GM19239 (cell line): Measurements from ENCODE around the gene TPRX1.
"Not testable (repeated sequence)": the region's sequence is repeated elsewhere in the genome, so short reads cannot be mapped to it uniquely, and the experiment has no call there.

Source experiments
- DNase-seq: peaks from one replicate; pipeline ENCODE4 v3.0.0; 2011; ENCODE audit warnings: low spot score; ENCODE audit not compliant: insufficient read length
- FAIRE-seq: peaks from 2 replicates; lab custom pipeline; 2011; peaks lifted over from hg19 to GRCh38; lab: Jason Lieb, UNC

TPRX1 gene

GRCh38 chr19:47803148-47803547 is 1.2 kb downstream of the TPRX1 start:
- not testable (repeated sequence) for DNase-seq, FAIRE-seq

GRCh38 chr19:47802521-47803043 is 1.8 kb downstream of the TPRX1 start:
- FAIRE-seq (no peak), DNase-seq (no peak)

GRCh38 chr19:47801270-47801669 is 3.1 kb downstream of the TPRX1 start:
- DNase-seq (no peak), FAIRE-seq (no peak)

GRCh38 chr19:47798904-47799266 is 5.5 kb downstream of the TPRX1 start:
- FAIRE-seq (no peak), DNase-seq (no peak)

GRCh38 chr19:47797996-47798903 is 6.1 kb downstream of the TPRX1 start:
- FAIRE-seq, result no peak
- no peak for DNase-seq

GRCh38 chr19:47796785-47797184 is 7.6 kb downstream of the TPRX1 start:
- no peak for FAIRE-seq
- DNase-seq, result no peak

GRCh38 chr19:47794526-47794925 is 9.8 kb downstream of the TPRX1 start:
- no peak for DNase-seq
- no peak for FAIRE-seq

- no peak for DNase-seq
- FAIRE-seq, result no peak
Measured at GRCh38 chr19:47792616-47793015, 11.7 kb downstream of the TPRX1 start.

- DNase-seq (peak; percentile 62), FAIRE-seq (peak; percentile 82)
Measured at GRCh38 chr19:47790398-47790814, 13.9 kb downstream of the TPRX1 start.

- not testable (repeated sequence) for DNase-seq, FAIRE-seq
Measured at GRCh38 chr19:47789811-47790210, 14.5 kb downstream of the TPRX1 start.

- not testable (repeated sequence) for DNase-seq, FAIRE-seq
Measured at GRCh38 chr19:47787307-47787706, 17.0 kb downstream of the TPRX1 start.

GRCh38 chr19:47786566-47786965 is 17.8 kb downstream of the TPRX1 start:
- FAIRE-seq, result no peak
- DNase-seq, result no peak

GRCh38 chr19:47781590-47782262 is 22.6 kb downstream of the TPRX1 start:
- DNase-seq (no peak), FAIRE-seq (no peak)

GRCh38 chr19:47780215-47780551 is 24.2 kb downstream of the TPRX1 start:
- FAIRE-seq, result no peak
- DNase-seq, result no peak

- FAIRE-seq, result no peak
- no peak for DNase-seq
Measured at GRCh38 chr19:47779524-47780214, 24.7 kb downstream of the TPRX1 start.

- no peak for DNase-seq
- FAIRE-seq, result no peak
Measured at GRCh38 chr19:47778954-47779351, 25.4 kb downstream of the TPRX1 start.

- peak; percentile 93 for DNase-seq
- peak; percentile 91 for FAIRE-seq
Measured at GRCh38 chr19:47778049-47778953, 26.1 kb downstream of the TPRX1 start, which contains the start of gene SELENOW. Gene SELENOW, plus strand, starts transcription at chr19:47778703. Its CDS starts 83 bp downstream, at chr19:47778786.

- not testable (repeated sequence) for DNase-seq, FAIRE-seq
Measured at GRCh38 chr19:47777245-47778048, 26.9 kb downstream of the TPRX1 start.

- FAIRE-seq (no peak), DNase-seq (no peak)
Measured at GRCh38 chr19:47776568-47776967, 27.8 kb downstream of the TPRX1 start.
